Fibroblast of skin of abdomen (primary cell): Measurements from ENCODE around the gene SLAMF1. TPM values are rescaled to one million over a fixed set of nuclear protein-coding genes. Genes with fewer than 3 reads are reported as not detected.
"Not testable (repeated sequence)": the region's sequence is repeated elsewhere in the genome, so short reads cannot be mapped to it uniquely, and the experiment has no call there.

Source experiments
- DNase-seq: peaks from one replicate; pipeline ENCODE4 v3.0.0-alpha.2; 2013
- polyA plus RNA-seq, 2 experiments: library from polyadenylated mRNA; unstranded; fragments of 120-200 nt; gene quantifications; one replicate each; pipeline ENCODE4 v1.2.1, GENCODE V29; 2013; ENCODE audit not compliant: insufficient read length in 2 of 2

SLAMF1 gene, protein sequence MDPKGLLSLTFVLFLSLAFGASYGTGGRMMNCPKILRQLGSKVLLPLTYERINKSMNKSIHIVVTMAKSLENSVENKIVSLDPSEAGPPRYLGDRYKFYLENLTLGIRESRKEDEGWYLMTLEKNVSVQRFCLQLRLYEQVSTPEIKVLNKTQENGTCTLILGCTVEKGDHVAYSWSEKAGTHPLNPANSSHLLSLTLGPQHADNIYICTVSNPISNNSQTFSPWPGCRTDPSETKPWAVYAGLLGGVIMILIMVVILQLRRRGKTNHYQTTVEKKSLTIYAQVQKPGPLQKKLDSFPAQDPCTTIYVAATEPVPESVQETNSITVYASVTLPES
- not detected for polyA plus RNA-seq (2013, experiment 1 of 2; ENCODE audit: insufficient read length)
- polyA plus RNA-seq (2013, experiment 2 of 2; ENCODE audit: insufficient read length), result not detected

DNA sequence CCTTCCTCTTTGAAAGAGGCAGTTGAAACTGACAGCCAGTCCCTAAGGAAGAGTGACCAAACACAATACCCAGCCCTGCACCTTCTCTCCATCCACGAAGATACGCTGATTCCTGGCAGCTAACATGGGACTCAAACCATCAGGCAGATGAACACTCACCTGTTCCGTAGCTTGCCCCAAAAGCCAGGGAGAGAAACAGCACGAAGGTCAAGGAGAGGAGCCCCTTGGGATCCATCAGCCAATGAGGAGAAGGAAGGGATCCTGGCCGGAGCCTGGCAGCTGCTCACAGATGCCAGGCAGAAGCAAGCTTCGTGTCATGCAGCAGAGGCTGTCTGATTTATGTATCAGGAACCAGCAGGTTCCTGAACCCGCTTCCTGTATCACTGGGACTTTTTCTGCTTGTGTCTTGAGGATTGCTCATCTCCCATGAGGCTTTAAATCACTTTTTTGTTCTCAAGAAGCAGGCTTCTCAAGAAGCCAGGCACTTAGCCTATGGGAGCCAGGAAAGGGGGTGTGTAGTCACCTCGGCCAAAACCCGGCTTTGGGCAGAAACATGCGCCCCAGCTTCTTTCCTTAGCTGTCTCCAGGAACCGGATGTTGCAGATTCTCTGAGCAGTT is at the start of gene SLAMF1:
SLAMF1 (minus strand) TSS at position 334 of the 618 bp plus-strand sequence; CDS start at position 235, 99 bp downstream.
- no peak for DNase-seq

DNA sequence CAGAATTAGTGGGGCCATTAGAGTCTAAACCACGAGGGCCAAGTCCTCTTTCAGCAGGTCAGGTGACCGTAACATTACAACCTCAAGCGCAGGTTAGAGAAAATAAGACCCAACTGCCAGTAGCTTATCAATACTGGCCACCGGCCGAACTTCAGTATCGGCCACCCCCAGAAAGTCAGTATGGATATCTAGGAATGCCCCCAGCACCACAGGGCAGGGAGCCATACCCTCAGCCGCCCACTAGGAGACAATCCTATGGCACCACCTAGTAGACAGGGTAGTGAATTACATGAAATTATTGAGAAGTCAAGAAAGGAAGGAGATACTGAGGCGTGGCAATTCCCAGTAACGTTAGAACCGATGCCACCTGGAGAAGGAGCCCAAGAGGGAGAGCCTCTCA is 45.5 kb upstream of the SLAMF1 start:
- DNase-seq, result not testable (repeated sequence)

DNA sequence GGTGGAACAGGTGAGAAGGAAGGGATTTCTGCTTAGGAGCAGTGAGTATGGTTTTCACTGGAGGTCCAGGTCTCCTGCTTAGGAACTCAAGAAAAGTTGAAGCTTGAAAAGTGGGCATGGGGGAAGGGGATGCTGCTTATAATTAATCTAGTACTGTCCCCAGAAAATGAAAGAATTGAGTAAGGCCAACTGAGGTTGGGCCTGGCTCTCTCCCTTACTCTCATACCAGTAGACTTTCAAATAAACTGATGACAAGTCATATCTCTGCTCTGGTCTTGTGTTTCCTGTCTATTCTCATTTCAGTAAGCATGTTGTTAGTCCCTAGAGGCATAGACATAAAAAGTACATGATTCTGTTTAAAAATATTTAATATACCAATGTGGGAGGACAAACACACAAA is 38.4 kb upstream of the SLAMF1 start:
- no peak for DNase-seq

DNA sequence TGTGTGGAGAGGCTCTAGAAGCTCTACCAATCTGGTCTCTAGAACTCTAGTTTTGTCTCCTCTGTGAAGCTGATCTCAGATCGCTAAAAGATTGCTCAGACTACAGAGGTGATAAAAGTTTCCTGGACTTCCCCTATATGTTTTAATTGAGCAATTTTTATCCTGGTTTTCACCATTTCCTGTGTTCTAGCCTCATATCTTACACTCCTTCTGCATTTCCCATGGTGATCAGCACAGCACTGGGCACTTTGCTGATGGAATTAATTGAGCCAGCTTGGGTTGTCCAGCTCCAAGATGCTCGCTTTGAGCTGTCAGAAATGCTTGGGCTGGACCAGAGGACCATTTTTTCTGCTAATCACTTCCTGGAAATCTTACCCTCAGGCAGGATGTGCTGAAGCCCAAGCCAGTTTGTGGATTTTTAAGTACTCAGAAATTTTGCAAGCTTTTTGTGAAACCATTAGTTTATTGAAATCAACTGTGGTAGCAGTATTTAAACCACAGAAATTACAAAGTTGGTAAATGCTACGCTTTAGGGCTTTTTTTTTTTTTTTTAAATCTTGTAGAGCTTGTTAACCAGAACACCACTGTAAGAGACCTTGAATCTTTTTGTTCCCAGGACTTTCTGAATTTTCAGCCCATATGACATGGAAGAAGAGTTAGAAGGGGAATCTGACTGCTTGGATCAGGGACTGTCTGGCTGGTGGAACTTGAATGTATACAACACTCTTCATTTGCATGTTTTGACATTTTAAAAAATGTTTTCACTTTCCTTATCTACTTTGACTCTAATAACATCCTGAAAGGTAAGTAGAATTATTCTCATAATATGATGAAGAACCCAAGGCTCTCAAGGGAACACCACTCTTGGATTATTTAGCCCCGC is 36.4 kb upstream of the SLAMF1 start:
- DNase-seq, result no peak

DNA sequence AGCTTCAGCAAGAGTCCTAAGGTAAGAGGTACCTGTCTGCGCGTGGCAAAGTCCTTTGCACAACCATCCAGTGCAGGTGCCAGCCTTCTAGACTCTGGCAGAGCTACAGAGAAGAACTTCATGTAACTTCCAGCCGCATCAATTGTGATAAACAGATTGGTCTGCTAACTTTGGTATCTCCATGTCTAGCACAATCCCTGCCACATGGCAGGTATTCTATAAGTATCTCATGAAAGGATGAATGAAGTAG is 35.0 kb upstream of the SLAMF1 start:
- no peak for DNase-seq

DNA sequence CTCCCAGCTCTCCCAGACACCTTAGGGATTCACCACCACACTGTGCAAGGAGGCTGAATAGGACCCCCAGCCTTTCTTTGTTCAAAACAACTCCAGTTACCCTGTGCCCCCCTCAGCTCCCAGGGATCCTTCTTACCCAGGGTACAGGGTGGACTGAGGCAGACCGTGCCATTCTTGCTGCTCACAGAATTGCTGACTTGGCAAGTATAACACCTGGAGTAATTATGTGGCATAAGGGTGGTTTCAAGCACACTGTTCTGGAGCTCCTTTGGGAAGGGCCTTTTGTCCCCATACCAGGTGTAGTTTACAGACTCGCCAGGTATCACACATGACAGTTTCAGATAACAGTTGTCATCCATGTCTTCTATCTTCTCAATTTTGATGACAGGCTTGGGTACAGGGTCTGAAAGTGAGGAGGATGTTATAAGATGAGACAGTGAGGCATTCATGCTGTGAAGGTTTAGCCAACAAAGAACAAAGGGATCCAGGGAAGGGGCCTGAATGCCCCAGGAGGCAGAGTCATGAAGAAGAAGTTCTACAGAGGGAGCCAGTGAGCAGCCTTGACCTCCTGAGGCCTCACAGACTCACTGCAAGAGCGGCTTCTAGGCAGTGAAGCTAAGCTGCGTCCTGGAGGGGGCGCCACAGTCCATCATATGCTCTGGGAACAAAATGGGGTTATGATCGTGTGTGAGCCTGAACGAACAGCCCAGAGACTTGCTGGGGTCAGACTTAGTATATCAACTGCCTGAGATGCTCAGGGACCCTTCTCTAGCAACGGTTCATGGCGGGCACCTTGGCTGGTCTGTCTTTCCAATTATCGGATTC is 34.4 kb upstream of the SLAMF1 start:
- peak; percentile 20 for DNase-seq

DNA sequence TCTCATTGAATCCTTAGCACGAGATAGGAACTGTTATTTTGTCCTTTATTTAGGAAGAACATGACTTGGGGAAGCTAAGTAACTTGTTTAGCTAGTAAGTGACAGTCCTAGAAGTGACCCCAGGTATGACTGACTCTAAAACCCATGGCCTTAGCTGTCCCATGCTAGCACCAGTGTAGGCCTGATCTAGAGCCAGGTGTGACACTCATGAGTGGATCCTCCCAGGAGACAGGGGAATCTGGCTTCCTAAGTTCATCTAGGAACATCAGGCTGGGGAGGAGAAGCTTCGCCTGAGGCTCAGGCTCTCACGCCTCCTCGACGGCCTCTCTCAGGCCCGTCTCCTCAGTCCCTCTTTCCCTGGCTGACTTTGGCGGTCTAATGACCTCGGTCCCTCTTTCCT is 33.6 kb upstream of the SLAMF1 start:
- no peak for DNase-seq

DNA sequence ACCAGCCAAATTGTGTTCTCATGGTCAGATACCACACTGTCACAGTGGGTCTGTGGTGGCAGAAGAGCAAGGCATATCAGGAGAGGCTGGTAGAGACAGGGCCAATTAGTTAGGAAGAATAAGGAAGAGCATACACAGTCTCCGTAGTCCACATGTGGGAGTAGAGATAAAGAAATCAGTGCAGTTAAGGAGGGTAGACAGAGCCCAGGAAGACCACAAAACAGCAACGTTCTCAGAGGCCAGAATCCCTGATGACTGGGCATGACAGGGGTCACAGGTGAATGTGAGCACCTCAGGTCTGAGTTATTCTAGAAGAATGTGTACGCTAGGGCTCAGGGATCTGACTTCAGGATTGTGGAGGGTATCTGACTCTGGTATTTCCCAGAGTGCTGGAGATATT is 33.0 kb upstream of the SLAMF1 start:
- no peak for DNase-seq

DNA sequence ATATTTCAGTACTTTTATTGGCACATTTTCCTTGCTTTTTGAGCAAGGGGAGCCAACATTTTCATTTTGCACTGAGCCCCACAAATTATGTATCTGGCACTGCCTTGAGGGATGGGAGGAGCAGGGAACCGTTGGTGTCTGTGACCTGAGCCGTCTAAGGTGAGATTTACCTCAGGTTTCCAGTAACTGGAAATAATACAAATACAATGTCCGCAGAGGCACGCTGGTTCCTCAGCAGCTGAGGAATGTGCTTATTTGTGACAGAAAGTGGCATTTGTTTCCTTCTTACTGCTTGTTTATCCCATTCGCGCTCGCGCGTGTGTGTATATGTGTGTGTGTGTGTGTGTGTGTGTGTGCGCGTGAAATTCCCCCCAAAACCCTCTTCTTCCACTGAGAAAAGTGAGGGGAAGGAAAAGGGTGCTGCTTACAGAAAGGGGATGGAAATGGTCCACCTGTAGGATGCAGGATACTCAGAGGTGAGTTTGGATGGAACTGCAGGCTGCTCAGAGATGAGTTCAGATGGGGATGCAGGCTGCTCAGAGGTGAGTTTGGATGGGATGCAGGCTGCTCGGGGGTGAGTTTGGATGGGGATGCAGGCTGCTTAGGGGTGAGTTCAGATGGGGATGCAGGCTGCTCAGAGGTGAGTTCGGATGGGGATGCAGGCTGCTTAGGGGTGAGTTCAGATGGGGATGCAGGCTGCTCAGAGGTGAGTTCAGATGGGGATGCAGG is 30.2 kb upstream of the SLAMF1 start:
- no peak for DNase-seq

DNA sequence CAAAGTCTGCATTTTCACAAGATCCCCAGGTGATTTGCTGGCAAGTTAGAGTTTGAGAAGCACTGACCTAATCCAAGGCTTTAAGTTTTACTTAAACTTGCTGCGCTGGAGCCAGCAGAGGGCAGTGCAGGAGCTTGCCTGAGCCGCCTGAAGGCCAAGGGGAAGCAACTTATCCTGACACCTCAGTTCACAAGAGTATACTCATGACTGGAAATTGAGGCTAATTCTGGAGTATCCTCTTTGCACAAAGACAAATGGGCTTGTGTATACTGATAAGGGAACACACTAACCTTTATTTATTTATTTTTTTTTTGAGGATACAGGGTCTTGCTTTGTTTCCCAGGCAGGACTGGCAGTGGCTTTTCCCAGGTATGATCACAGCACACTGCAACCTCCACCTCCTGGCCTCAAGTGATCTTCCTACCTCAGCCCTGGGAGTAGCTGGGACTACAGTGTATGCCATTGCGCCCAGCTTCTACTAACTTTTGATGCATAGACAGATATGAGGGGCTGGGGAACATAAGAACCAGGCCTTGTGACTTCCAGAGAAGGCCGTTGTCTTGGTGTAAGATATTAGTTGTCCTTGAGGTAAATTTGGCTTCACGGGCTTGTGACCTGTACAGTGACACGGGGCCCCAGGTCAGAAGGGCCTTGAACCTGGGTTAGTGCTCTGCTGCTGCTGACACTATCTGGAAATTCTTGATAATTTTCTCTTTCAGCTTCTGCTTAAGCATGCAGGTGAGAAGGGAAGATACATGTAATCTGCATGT is 29.0 kb upstream of the SLAMF1 start:
- DNase-seq, result peak; percentile 43

DNA sequence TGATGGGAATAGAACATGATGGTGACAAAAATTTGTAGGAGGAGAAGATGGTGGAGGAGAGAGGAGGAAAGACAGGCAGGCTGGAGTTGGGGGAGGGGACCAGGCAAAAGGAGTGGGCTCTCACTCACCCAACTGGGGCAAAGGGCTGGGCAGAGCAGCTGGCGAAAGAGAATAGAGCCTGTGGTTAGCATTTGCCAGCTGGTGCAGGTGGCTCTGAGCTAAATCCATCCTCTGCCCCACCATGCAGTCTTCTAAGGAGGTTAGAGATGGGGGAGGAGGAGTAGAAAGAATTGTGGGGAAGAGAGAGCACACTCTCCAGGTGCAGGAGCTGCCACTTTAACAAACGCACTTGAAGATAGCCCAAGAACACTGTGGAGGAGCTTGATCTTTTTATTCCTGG is 27.6 kb upstream of the SLAMF1 start:
- DNase-seq, result no peak

DNA sequence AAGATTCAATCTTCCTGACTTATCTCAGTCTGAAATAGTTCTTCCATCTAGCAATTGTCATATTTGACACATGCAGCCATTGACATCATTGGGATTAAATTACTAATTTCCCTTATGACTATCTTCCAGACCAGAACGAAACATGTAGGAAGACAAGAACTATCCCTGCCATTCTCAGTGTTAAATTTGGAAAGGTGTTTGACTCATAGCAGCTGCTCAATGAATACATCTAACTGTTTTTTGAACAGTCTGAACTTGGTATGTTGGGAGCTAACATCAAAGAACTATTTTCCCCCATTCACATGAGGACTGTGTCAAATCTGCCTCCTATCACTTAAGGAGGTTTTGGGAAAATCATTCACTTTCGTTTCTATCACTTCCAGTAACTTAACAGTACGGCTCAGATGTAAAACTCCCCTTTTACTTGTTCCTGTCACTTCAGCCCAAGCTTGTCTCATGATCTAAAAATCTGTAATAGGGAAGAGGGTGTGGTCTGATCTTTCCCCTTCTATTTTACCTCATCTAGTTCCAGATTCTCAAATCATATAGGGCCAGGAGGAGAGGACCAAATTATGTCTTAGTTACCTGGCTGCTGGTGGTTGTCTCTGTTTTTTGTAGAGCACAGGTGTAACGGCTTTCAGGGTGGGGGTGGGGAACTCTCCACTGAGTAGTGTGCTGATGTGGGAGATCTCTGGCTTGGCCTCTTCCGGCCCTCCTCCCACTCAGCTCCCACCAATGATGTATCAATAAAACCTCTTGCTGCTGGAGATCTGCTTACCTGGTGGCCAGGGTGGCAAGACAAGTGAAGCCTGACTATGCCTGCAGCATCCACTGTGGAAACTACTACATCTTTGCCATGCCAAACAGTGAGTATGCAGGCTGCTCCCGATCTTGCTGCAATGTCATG is 26.2 kb upstream of the SLAMF1 start:
- DNase-seq, result no peak

DNA sequence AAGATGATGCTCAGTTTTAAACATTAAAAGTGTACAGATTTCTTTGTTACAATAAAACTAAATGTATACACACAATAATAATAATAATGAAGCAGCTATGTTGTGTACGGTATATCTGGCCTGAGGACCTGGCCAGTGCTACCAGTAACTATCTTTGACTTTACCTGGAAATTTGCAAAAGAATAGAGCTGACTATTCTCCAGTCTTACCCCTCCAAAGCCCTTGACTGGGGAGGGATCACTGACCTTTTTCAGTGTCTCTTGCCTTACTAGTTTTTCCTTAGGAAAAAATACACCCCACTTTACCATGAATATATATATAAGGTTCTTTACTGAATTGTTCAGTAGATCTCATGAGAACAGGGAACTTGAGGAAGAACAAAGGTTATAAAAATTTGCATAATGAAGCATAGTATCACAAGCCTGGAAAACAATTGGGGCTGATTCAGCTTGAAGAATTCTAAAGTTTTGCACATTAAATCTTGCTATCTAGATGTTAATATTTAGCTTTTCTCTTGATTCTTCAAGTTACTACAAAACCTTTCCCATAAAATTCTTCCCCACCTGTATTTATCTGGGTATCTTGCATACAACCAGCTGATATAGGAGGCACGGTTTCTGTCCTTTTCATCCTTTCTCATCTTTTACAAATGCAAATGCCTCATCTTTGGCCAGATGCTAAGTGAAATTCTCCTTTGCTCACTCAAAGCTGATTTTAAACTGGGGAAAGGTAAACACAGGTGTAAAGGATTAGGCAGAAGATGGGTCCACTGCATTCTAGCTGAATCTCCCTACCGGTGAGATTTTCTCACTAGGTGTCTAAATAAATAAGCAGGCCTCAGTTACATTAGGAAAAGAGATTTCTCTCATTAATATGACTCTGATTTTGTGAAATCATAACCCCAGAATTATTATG is 25.0 kb upstream of the SLAMF1 start:
- DNase-seq, result no peak

DNA sequence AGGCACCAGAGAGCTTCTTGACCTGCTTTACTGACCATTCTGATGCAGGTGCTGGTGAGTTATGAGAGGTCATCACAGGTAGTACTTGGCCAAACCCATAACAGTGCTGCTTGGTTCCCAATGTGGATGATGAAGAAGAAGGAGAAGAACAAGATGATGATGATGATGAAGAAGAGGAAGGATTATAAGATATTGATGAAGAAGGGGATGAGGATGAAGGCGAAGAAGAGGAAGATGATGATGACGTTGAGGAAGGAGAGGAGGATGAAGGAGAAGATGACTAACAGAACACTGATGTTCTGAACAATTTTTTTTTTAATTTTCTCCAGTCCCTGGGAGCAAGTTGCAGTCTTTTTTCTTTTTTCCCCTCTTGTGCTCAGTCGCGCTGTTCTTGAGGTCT is 23.9 kb upstream of the SLAMF1 start:
- DNase-seq, result no peak

DNA sequence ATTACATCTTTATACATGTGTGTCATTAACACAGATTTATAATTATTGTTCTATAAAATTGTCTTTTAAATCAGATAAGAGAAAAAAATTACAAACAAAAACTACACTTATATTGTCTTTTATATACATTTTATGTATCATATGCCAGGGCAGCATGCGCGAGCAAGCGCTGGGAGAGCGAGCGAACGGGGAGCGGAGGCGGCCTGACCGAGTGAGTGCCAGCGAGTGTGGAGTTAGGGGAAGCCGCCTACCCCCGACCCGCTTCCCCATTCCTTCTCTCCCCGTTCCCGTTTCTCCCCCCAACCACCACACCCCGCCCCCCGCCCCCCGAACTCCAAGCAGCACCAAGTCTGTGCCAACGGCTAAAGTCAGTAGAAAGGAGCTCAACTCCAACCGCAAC is 23.0 kb upstream of the SLAMF1 start:
- no peak for DNase-seq

DNA sequence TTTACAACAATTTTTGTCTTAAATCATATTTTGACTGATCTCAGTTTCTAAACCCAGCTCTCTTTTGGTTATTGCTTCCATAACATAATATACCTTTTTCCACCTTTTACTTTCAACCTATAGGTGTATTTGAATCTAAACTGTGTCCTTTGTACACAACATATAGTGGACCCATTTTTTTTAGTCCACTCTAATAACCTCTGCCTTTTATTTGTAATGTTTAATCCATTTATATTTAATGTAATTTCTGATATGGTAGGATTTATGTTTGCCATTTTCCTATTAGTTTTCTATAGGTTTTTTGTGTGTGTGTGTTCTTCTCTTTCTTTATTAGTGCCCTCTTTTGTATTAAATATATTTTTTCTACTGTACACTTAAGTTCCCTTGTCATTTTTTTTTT is 22.4 kb upstream of the SLAMF1 start:
- no peak for DNase-seq

DNA sequence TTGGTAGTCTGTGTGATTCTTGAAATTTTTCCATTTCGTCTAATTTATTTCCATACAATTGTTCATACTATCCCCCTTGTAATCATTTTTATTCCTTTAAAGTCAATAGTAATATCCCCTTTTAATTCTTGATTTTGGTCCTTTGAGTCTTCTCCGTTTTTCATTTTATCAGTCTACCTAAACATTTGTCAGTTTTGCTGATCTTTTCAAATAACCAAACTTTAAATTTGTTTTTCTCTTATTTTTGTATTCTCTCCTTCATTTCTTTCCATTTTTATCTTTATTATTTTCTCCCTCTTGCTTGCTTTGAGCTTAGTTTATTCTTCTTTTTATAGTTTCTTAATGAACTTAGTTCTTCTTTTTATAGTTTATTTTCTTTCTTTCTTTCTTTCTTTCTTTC is 21.1 kb upstream of the SLAMF1 start:
- no peak for DNase-seq

DNA sequence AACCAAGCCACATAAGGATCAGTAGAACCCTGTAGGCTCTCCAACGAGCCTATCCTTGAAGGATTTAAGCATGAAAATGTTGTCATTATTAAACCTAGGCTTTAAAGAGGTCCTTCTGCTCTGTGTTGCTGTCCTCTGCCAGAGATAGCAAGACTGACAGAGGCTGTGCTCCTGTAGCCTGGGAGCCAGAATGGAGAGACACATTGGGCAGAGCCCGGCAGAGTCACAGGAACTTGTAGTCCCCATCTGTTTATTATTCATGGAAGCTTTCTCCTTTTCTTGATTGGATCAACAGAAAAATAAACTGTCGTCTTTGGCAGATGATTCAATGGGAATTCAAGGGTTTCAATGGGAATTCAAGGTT is 19.2 kb upstream of the SLAMF1 start:
- no peak for DNase-seq
